Activated T-helper 9 cell treated with anti-CD3 and anti-CD28 coated beads, Interleukin-2, amount 50 U/mL, for 16 hours (primary cell): Measurements from ENCODE around the gene MARS2.
A peak's percentile ranks its signal among the peaks of the same experiment; 100 is the strongest.
"Not testable (repeated sequence)": the region's sequence is repeated elsewhere in the genome, so short reads cannot be mapped to it uniquely, and the experiment has no call there.

Experiments used
- DNase-seq: peaks from one replicate; pipeline ENCODE4 v3.0.0-alpha.2; 2020; ENCODE audit warnings: low read depth

MARS2 gene

DNA sequence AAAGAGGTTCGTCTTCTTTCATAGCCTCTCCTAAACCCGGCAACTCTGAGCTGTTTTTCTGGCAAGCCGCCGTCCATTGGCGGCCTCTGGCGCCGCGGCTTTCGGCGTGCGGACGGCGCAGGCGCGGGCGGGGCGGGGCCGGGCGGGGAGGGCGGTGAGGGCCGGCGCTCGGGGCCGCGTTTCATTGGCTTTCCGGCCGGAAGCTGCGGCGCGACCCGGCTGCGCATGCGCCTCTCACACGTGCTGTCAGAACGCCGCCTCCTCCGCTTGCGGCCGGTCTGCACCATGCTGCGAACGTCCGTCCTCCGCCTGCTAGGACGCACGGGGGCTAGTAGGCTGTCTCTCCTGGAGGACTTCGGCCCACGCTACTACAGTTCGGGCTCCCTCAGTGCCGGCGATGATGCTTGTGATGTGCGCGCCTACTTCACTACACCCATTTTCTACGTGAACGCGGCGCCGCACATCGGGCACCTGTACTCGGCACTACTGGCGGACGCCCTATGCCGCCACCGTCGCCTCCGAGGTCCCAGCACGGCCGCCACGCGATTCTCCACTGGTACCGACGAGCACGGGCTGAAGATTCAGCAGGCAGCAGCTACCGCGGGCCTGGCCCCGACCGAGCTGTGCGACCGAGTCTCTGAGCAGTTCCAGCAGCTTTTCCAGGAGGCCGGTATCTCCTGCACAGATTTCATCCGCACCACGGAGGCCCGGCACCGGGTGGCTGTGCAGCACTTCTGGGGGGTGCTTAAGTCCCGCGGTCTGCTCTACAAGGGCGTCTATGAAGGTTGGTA lies at the start of gene MARS2:
Gene MARS2, plus strand, starts transcription at position 249 of the 791 bp plus-strand sequence. Its CDS starts 37 bp downstream, at position 286.
- peak; percentile 90 for DNase-seq

DNA sequence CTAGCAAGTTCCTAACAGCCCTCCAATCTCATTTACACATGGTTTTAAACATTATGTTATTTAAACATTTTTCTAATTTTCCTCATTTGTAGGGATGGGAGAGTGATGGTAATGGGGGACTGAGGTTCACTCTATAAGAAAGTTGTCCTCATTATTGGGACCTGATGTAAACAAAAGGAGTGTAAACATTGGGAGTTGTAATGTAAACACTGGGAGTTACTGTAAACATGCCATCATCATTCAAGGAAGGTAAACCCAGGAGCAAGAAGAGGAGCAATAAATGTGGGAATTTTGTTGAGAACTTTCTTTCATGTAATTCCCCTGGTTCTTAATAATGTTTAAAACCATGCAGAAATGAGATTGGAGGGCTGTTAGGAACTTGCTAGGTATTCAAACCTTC lies 47.6 kb upstream of the MARS2 start:
- DNase-seq, result no peak

DNA sequence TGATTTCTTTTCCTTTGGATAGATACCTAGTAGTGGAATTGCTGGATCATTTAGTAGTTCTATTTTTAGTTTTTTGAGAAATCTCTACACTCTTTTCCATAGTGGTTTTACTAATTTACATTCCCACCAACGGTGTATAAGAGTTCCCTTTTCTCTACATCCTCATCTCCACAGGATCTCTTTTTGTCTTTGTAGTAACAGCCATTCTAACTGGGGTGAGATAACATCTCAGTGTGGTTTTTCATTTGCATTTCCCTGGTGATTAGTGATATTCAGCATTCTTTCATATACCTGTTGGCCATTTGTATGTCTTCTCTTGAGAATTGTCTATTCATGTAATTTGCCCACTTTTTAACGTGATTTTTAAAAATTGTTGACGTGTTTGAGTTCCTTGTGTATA lies 43.5 kb upstream of the MARS2 start:
- no peak for DNase-seq

DNA sequence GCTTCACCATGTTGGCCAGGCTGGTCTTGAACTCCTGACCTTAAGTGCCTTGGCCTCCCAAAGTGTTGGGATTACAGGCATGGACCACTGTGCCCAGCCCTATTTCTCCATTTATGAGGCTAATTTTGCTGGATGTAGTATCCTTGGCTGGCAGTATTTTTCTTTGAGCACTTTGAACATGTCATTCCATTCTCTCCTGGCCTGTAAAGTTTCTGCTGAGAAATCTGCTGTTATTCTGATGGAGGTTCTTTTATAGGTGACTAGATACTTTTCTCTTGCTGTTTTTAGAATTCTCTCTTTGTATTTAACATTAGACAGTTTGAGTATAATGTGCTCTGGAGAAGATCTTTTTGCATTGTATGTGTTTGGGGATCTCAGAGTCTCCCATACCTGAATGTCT lies 38.9 kb upstream of the MARS2 start:
- DNase-seq, result no peak

DNA sequence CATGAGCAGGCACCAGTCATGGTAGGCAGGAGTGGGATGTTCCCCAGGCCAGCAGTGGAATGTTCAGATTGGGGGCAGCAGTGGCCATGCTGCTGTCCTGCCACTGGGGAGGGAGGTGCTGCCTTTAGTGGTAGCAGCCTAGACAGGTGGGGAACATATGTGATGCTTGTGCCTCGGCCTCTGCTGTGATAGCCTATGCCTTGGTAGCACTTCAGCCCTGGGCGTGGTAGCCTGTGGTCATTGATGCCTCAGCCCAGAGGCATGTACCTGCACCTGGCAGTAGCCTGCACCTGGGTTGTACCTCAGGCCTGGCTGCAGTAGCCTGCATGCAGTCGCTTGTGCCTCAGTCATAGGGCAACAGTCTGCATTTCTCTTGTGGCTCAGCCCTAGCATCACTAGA lies 36.9 kb upstream of the MARS2 start:
- DNase-seq, result no peak

DNA sequence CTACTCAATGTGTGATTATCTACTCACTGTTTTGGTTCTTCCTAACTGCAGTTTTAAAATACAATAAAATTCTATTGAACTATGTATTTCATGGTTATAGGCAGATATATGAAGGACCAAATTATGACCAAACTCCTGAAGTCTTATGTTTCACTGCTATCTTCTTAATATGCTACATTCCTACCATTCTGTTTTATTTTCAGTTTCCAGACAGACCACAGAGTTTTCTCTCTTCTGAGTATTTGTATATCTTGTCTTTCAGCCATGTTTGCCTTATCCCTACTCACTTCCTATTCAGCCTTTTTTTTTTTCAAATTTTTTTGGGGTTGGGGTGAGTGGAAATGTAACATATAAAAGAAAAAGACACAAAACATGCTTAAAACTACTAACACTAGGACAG lies 36.1 kb upstream of the MARS2 start:
- no peak for DNase-seq

DNA sequence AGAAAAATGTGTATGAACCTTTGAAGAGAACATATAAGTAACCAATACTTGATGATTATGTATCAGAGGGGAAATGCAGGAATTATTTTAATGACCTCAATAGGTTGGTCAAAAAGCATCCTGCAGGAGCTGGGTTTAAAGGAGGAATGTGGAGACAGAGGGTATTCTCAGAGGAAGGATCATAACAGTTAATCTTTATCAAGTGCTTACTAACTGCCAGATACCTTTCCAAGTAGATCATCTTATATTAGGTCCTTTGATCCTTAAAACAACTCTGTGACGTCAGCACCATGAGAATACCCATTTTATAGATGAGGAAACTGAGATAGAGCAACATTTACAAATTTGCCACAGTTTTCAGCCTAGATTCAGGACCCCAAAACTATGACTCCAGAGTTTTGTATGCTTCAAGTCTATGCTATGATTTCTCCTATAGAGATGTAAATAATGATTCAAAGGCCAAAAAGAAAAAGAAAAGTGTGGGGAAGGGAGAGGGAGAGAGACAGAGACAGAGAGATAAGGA lies 32.7 kb upstream of the MARS2 start:
- no peak for DNase-seq

DNA sequence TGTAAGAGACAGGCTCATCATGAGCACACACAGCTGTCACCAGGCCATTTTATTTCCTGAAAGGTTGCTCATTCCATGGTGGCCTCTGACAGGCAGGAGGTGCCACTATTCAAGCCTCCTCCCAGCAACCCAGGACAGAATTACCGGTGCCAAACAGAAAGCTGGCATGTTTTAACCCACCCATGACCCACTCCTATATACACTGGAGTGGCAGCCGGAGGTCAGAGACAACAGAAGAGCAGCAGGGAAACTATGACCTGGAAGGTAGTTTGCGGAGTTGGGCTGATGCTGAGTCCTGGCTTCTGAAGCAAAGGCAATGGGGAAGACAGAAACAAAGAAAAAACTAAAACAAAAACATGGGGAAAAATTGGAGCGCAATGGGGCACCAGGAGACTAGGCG lies 32.1 kb upstream of the MARS2 start:
- DNase-seq, result no peak

DNA sequence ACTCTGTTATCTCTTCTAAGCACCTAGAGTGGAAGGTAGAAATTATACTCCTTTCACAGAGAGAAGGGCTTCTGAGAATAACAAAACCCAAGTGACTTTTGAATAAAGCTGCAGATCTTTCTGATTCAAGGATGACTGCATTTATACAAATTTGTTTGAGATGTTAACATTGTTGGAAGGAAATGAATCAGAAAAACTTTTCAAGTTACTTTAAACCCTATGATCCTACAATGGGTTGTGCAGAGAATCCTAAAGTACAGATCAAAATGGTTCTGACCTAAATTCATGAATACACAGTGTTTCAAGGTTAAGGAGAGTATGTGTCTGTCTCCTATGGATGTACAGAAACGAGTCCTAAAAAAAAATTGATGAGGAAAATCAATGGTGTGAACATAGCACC lies 31.6 kb upstream of the MARS2 start:
- no peak for DNase-seq

DNA sequence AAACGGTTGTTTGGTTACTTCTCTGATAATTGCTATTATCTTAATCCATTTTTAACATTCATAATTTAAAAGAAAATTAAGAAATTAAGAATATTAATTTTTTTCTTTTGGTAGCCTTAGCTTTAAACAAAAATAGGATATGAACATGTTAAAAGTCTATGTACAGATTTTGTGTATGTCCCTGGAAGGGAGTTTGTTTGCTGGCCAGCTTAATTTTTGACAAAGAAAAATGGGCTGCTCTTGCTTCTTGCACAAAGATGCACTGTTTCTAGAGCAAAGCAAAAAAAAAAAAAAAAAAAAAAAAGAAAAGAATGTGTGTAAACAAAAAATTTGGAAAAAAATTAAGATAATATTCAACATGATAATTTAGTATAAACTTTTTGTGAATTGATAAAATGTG lies 31.1 kb upstream of the MARS2 start:
- no peak for DNase-seq

DNA sequence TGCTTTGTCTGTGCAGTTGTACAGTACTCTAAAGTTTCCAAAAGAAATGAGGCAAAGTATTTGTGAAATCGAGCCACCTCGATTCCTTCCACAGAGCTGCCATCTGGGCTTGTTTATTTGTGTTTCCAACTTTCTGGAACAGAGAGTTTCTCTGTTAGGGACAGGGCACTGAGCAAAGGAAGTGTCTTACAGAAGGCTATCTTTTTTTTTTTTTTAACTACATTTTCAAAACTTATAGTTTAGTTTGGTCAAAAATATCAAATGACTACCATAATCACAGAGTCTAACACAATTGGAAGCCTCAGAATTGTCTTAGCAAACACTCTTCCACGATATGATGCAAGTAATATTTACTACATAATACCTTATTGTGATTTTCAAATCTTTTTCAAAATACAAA lies 30.6 kb upstream of the MARS2 start:
- DNase-seq, result no peak

DNA sequence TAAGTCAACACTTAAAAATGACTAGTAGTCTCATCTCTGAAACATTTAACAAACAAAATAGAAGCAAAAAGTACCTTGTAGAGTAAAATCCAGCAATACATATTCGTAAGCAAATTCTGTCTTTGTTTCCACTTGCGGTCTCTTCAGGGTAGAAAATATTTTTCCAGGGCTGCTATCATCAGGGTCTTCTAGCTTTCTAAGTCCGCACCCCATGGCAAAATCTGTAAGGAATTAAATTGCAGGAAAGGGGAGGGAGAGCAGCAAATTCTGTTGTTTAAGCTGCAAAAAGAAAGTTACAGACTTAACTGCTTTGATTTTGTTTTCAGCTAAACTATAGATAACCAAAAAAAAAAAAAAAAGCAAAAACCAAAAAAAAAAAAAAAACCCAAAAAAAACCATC lies 29.9 kb upstream of the MARS2 start, which contains the start of gene RFTN2:
Gene RFTN2, minus strand, starts transcription at position 342 of the 400 bp plus-strand sequence. Its CDS starts 129 bp downstream, at position 213.
- DNase-seq, result no peak

DNA sequence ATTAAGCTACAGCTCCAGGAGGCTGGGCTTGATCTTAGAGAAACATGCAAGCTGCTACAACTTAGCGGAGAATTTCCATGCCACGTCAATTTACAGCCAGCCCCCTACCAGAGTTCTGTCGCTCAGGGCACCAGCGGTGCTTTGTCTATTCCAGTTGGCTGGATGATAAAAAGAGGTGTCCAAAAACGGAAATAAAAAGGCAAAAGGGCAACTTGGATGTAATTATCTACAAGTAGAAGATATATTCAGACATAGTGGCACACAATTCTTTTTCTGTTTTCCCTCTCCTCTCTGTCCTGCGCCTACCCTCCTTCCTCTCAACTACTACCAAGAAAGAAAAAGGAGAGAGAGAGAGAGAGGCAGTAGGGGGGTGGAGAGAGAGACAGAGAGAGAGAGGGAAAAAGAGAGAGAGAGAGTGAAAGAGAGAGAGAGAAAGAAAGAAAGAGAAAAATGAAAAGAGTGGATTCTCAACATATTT lies 29.4 kb upstream of the MARS2 start:
- no peak for DNase-seq

DNA sequence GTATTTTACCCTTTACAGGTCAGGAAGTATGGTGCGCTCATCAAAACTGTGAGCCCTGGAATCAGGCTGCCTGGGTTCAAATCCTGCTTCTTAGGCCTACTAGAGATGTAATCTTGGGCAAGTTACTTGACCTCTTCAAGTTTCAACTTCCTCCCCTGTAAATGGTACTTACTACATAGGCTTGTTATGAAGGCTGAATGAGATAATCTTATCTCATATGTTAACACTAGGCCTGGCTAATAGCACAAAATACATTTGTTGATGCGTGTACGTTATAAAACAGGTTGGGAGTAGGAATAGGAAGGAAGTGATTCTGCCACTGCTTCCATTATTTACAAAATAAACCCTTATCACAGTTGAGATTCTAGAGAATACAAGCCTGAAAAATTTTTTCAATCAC lies 28.1 kb upstream of the MARS2 start:
- DNase-seq, result no peak

DNA sequence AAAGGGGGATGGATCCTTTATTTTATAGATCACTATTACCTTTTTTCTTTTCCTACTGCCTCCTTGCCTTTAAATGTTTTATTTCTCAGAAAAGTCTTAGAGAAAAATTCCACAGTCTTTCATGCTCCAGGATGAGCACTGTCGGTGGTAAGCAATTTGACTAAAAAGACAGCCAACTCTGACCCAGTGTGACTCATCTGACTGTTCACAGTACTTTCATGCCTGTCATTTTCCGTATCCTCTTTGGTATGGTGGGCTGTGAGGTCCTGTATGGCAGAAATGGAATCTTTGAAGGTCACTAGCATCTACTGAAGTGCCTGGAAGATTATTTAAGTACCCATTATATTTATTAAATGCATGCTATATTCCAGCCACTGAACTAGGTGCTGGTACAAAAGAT lies 27.7 kb upstream of the MARS2 start:
- DNase-seq, result no peak

DNA sequence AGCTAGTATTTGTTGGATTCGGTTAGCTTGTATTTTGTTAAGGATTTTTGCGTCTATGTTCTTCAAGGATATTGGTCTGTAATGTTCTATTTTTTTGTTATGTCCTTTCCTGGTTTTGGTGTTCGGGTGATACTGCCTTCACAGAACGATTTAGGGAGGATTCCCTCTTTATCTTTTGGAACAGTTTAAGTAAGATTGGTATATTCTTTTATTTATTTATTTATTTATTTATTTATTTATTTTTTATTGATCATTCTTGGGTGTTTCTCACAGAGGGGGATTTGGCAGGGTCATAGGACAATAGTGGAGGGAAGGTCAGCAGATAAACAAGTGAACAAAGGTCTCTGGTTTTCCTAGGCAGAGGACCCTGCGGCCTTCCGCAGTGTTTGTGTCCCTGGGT lies 10.0 kb upstream of the MARS2 start:
- DNase-seq, result not testable (repeated sequence)

DNA sequence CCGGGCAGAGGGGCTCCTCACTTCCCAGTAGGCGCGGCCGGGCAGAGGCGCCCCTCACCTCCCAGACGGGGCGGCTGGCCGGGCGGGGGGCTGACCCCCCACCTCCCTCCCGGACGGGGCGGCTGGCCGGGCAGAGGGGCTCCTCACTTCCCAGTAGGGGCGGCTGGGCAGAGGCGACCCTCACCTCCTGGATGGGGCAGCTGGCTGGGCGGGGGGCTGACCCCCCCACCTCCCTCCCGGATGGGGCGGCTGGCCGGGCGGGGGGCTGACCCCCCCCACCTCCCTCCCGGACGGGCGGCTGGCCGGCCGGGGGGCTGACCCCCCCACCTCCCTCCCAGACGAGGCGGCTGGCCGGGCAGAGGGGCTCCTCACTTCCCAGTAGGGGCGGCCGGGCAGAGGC lies 9.2 kb upstream of the MARS2 start:
- DNase-seq, result not testable (repeated sequence)

DNA sequence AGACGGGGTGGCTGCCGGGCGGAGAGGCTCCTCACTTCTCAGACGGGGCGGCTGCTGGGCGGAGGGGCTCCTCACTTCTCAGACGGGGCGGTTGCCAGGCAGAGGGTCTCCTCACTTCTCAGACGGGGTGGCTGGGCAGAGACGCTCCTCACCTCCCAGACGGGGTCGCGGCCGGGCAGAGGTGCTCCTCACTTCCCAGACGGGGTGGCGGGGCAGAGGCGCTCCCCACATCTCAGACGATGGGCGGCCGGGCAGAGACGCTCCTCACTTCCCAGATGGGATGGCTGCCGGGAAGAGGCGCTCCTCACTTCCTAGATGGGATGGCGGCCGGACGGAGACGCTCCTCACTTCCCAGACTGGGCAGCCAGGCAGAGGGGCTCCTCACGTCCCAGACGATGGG lies 8.6 kb upstream of the MARS2 start:
- DNase-seq, result not testable (repeated sequence)

DNA sequence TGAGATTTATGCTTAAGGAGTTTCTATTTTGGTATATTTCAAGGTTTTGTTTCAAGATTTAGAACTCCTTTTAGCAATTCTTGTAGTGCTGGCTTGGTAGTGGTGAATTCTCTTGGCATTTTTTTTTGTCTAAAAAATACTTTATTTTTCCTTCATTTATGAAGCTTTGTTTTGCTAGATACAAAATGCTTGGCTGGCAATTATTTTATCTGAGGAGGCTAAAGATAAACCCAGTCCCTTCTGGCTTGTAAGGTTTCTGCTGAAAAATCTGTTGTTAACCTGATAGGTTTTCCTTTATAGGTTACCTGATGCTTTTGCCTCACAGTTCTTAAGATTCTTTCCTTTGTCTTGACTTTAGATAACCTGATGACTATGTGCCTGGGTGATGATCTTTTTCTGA lies 5.4 kb upstream of the MARS2 start:
- not testable (repeated sequence) for DNase-seq

DNA sequence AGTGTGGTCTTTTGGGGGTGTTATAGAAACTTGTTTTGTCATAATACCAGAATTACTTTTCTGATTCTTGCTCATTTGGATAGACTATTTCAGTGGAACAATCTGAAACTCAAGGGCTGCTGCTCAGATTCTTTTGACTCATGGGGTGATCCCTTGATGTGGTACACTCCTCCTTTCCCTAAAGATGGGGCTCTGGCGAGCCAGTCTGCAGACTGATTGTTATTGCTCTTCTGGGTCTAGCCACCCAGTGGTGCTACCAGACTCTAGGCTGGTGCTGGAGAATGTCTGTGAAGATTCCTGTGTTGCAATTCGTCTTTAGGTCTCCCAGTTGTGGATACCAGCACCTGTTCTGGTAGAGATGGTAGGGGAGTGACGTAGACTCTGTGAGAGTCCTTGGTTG lies 4.2 kb upstream of the MARS2 start:
- DNase-seq, result no peak

DNA sequence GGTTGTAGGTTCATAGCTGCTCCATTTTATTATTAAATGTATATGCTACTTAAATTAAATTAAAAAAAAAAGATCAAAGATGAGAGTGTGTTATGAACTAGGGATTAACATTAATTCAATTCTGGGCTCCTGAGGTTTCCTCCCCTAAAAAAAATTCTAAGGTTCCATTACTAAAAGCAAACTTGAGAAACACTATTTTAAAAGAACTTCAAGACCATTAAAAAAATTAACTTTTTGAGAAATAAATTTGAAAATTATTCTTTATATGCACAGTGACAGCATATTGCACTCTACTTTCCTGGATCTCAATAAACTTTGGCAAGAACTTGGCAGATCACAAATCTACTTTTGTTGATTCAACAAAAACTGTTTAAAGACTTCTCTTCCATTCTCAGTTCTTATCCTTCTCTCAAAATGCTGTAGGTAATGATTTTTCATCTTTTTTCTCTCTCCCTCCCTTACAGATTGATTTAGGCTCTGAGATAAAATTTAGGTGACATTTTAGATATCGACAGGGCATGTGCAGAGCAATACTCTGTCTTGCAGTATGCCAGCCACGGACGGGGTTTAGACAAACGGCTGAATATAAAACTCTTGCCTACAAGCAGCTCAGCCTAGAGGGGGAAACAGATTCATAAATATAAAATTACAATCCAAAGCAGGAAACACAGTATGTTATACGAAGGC lies 592 bp upstream of the MARS2 start:
- no peak for DNase-seq

DNA sequence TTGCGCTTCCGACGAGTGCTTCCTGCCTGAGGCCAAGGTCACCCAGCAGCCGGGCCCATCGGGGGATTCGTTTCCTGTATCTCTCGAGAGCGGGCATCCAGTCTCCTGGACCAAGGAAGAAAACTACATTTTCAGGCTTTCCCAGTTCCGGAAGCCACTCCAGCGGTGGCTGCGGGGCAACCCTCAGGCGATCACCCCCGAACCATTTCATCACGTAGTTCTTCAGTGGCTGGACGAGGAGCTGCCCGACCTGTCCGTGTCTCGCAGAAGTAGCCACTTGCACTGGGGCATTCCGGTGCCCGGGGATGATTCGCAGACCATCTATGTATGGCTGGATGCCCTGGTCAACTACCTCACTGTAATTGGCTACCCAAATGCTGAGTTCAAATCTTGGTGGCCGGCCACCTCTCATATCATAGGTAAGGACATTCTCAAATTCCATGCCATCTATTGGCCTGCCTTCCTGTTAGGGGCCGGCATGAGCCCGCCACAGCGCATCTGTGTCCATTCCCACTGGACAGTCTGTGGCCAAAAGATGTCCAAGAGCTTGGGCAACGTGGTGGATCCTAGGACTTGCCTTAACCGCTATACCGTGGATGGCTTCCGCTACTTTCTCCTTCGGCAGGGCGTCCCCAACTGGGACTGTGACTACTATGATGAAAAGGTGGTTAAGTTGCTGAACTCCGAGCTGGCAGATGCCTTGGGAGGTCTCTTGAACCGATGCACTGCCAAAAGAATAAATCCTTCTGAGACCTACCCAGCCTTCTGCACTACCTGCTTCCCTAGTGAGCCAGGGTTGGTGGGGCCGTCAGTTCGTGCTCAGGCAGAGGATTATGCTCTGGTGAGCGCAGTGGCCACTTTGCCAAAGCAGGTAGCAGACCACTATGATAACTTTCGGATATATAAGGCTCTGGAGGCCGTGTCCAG lies 1.0 kb downstream of the MARS2 start:
- no peak for DNase-seq
